CMK (cell line): ENCODE data around the gene SERGEF.

ENCODE experiments used
- DNase-seq: peaks from one replicate; pipeline ENCODE4 v3.0.0-alpha.2; 2010; ENCODE audit warnings: low read depth

The SERGEF gene

GRCh38 chr11:17783878-17784277 is 229.0 kb downstream of the SERGEF start:
- DNase-seq, result no peak

- no peak for DNase-seq
Observed at GRCh38 chr11:17782603-17783337, 230.1 kb downstream of the SERGEF start.

- no peak for DNase-seq
Observed at GRCh38 chr11:17782145-17782544, 230.7 kb downstream of the SERGEF start.

- DNase-seq, result no peak
Observed at GRCh38 chr11:17781626-17782025, 231.2 kb downstream of the SERGEF start.

- no peak for DNase-seq
Observed at GRCh38 chr11:17781221-17781620, 231.6 kb downstream of the SERGEF start.

- DNase-seq, result no peak
Observed at GRCh38 chr11:17780668-17781067, 232.2 kb downstream of the SERGEF start.

- no peak for DNase-seq
Observed at GRCh38 chr11:17779861-17780594, 232.8 kb downstream of the SERGEF start.

- no peak for DNase-seq
Observed at GRCh38 chr11:17778956-17779860, 233.6 kb downstream of the SERGEF start.

GRCh38 chr11:17778352-17778751 is 234.5 kb downstream of the SERGEF start:
- no peak for DNase-seq

- DNase-seq, result no peak
Observed at GRCh38 chr11:17777738-17778091, 235.1 kb downstream of the SERGEF start.

- DNase-seq, result no peak
Observed at GRCh38 chr11:17777086-17777737, 235.6 kb downstream of the SERGEF start.

GRCh38 chr11:17776212-17776875 is 236.5 kb downstream of the SERGEF start:
- no peak for DNase-seq

- no peak for DNase-seq
Observed at GRCh38 chr11:17775507-17776211, 237.2 kb downstream of the SERGEF start.

- DNase-seq, result no peak
Observed at GRCh38 chr11:17775035-17775348, 237.9 kb downstream of the SERGEF start.

GRCh38 chr11:17774232-17775034 is 238.4 kb downstream of the SERGEF start:
- no peak for DNase-seq

GRCh38 chr11:17773674-17774073 is 239.2 kb downstream of the SERGEF start:
- DNase-seq, result no peak

- no peak for DNase-seq
Observed at GRCh38 chr11:17772704-17773600, 239.9 kb downstream of the SERGEF start.

GRCh38 chr11:17771841-17772401 is 240.9 kb downstream of the SERGEF start:
- DNase-seq, result no peak

GRCh38 chr11:17771415-17771814 is 241.4 kb downstream of the SERGEF start:
- no peak for DNase-seq
